GM18508 (cell line): ENCODE results near the gene HOTAIR.

ENCODE experiments used
- ATAC-seq: cut with Tn5 transposase; IDR thresholded peaks from one replicate; pipeline ENCODE4 v1.9.1; 2021; ENCODE audit warnings: moderate number of reproducible peaks; ENCODE audit not compliant: insufficient read depth, unreplicated experiment

Gene HOTAIR

GRCh38 chr12:53988541-53989226 lies 13.9 kb upstream of the HOTAIR start:
- ATAC-seq: no peak

- no peak for ATAC-seq
Measured at GRCh38 chr12:53987787-53988230, 13.1 kb upstream of the HOTAIR start.

GRCh38 chr12:53986686-53987483 lies 12.1 kb upstream of the HOTAIR start:
- ATAC-seq: no peak

- no peak for ATAC-seq
Measured at GRCh38 chr12:53985994-53986685, 11.4 kb upstream of the HOTAIR start.

- ATAC-seq: no peak
Measured at GRCh38 chr12:53985692-53985993, 10.9 kb upstream of the HOTAIR start.

- ATAC-seq: no peak
Measured at GRCh38 chr12:53984901-53985691, 10.3 kb upstream of the HOTAIR start, which contains the start of gene HOXC10. Gene HOXC10 (plus strand): TSS chr12:53985146. CDS start chr12:53985260, 114 bp downstream.

GRCh38 chr12:53983950-53984572 lies 9.3 kb upstream of the HOTAIR start:
- ATAC-seq: no peak

- ATAC-seq: no peak
Measured at GRCh38 chr12:53983568-53983949, 8.8 kb upstream of the HOTAIR start.

- ATAC-seq: no peak
Measured at GRCh38 chr12:53982648-53983567, 8.2 kb upstream of the HOTAIR start.

- no peak for ATAC-seq
Measured at GRCh38 chr12:53981634-53982565, 7.1 kb upstream of the HOTAIR start.

- no peak for ATAC-seq
Measured at GRCh38 chr12:53980802-53981496, 6.2 kb upstream of the HOTAIR start.

GRCh38 chr12:53980104-53980801 lies 5.5 kb upstream of the HOTAIR start:
- ATAC-seq: no peak

- ATAC-seq: no peak
Measured at GRCh38 chr12:53978477-53979356, 4.0 kb upstream of the HOTAIR start.

GRCh38 chr12:53977596-53978445 lies 3.1 kb upstream of the HOTAIR start:
- ATAC-seq: no peak
